K562 (cell line): ENCODE measurements around the gene PIK3C2A. TPM values are rescaled to one million over a fixed set of nuclear protein-coding genes. Genes with fewer than 3 reads are reported as not detected.

Experiments used
- ADNP ChIP-seq: fragments of 200-800 bp; sonication (Bioruptor generic); IDR thresholded peaks from 2 replicates; pipeline ENCODE4 v1.6.1; 2016; ENCODE audit warnings: missing genetic modification characterization, missing compliant biosample characterization
- BACH1 ChIP-seq: fragments of 200-800 bp; sonication (Bioruptor generic); IDR thresholded peaks from 2 replicates; pipeline ENCODE4 v1.6.1; 2016; ENCODE audit warnings: missing genetic modification characterization, missing compliant biosample characterization
- EP300 ChIP-seq: IDR thresholded peaks from 2 replicates; pipeline ENCODE4 v1.6.1; 2012; ENCODE audit warnings: low read length, improper control_type of control experiment
- ERF ChIP-seq: fragments of 450-650 bp; formaldehyde crosslinking; IDR thresholded peaks from 2 replicates; pipeline ENCODE4 v1.4.0; 2020; ENCODE audit warnings: mild to moderate bottlenecking, mixed read lengths
- FOXJ3 ChIP-seq: sonication (generic); formaldehyde crosslinking; IDR thresholded peaks from 2 replicates; pipeline ENCODE4 v1.4.0; 2020; ENCODE audit warnings: mild to moderate bottlenecking, missing genetic modification reagents
- GTF2A2 ChIP-seq: IDR thresholded peaks from 2 replicates; pipeline ENCODE4 v1.6.1; 2016; ENCODE audit warnings: mild to moderate bottlenecking, missing genetic modification characterization, missing compliant biosample characterization
- HDAC2 ChIP-seq: fragments of 450-650 bp; IDR thresholded peaks from 2 replicates; pipeline ENCODE4 v1.6.1; 2016; ENCODE audit warnings: mild to moderate bottlenecking
- HDAC6 ChIP-seq: IDR thresholded peaks from 2 replicates; pipeline ENCODE4 v1.6.1; 2012; ENCODE audit warnings: low read depth, mild to moderate bottlenecking, control low read depth, inconsistent platforms, low read length, moderate library complexity
- ID3 ChIP-seq, 2 experiments: fragments of 250-450 bp in 1 of 2; fragments of 450-650 bp in 1 of 2; sonication (Bioruptor Pico) in 1 of 2; IDR thresholded peaks; 2 replicates each; pipeline versions ENCODE4 v1.6.1 to v1.8.0; 2016 to 2021; ENCODE audit warnings: mild to moderate bottlenecking in 2 of 2, moderate library complexity in 2 of 2, missing compliant biosample characterization in 1 of 2, missing genetic modification characterization in 1 of 2
- KDM2B ChIP-seq: fragments of 250-450 bp; sonication (Bioruptor Pico); IDR thresholded peaks from 2 replicates; pipeline ENCODE4 v1.8.0; 2021; ENCODE audit warnings: mild to moderate bottlenecking, moderate library complexity
- LEF1 ChIP-seq: fragments of 450-650 bp; IDR thresholded peaks from 2 replicates; pipeline ENCODE4 v1.6.1; 2016; ENCODE audit warnings: mild to moderate bottlenecking
- PTTG1 ChIP-seq: fragments of 450-650 bp; IDR thresholded peaks from 2 replicates; pipeline ENCODE4 v1.6.1; 2016; ENCODE audit warnings: low read depth, mild to moderate bottlenecking, missing genetic modification characterization, missing compliant biosample characterization
- RBM17 ChIP-seq: fragments of 200-400 bp; formaldehyde crosslinking; IDR thresholded peaks from 2 replicates; pipeline ENCODE4 v1.6.1; 2017; ENCODE audit warnings: low read depth, mild to moderate bottlenecking, low read length, borderline replicate concordance
- RBM25 ChIP-seq: fragments of 200-400 bp; formaldehyde crosslinking; IDR thresholded peaks from 2 replicates; pipeline ENCODE4 v1.6.1; 2018; ENCODE audit warnings: low read length, low read depth, moderate library complexity; ENCODE audit not compliant: severe bottlenecking
- SAP30 ChIP-seq: fragments of 200-600 bp; sonication (generic); IDR thresholded peaks from 2 replicates; pipeline ENCODE4 v1.6.1; 2012; ENCODE audit warnings: borderline replicate concordance, low read depth, mild to moderate bottlenecking, moderate library complexity, low read length, control low read depth, inconsistent platforms; ENCODE audit not compliant: insufficient read depth, poor library complexity, severe bottlenecking
- SLC30A9 ChIP-seq: fragments of 250-450 bp; sonication (Bioruptor Pico); IDR thresholded peaks from 2 replicates; pipeline ENCODE4 v1.8.0; 2022; ENCODE audit warnings: mild to moderate bottlenecking, moderate library complexity
- SMAD4 ChIP-seq: fragments of 250-450 bp; sonication (Bioruptor Pico); conservative IDR thresholded peaks from 2 replicates; pipeline ENCODE4 v1.8.0; 2021; ENCODE audit warnings: inconsistent platforms, mild to moderate bottlenecking, moderate library complexity
- SP1 ChIP-seq: sonication (generic); formaldehyde crosslinking; IDR thresholded peaks from 2 replicates; pipeline ENCODE4 v1.8.1; 2022; ENCODE audit warnings: mild to moderate bottlenecking, missing genetic modification reagents
- TARDBP ChIP-seq: fragments of 450-650 bp; IDR thresholded peaks from 2 replicates; pipeline ENCODE4 v1.6.1; 2016
- ZNF224 ChIP-seq: sonication (generic); formaldehyde crosslinking; IDR thresholded peaks from 2 replicates; pipeline ENCODE4 v1.8.0; 2022; ENCODE audit warnings: mild to moderate bottlenecking, missing genetic modification reagents
- ZNF408 ChIP-seq: fragments of 250-450 bp; sonication (Bioruptor Pico); IDR thresholded peaks from 2 replicates; pipeline ENCODE4 v1.4.0; 2020; ENCODE audit warnings: low read depth, mild to moderate bottlenecking, moderate library complexity
- ZNF583 ChIP-seq: fragments of 250-450 bp; sonication (Bioruptor Pico); IDR thresholded peaks from 2 replicates; pipeline ENCODE4 v1.4.0; 2020
- ZNF699 ChIP-seq: fragments of 250-450 bp; sonication (Bioruptor Pico); IDR thresholded peaks from 2 replicates; pipeline ENCODE4 v1.8.0; 2021; ENCODE audit warnings: mild to moderate bottlenecking, moderate library complexity; ENCODE audit not compliant: insufficient replicate concordance
- polyA plus RNA-seq, 8 experiments: library from polyadenylated mRNA; depleted of rRNA in 4 of 8; stranded (reverse) in 5 of 8; unstranded in 3 of 8; fragments of >200 nt; fragmentation: Nextera tagmentation in 2 of 8; fragmentation: Illumina TruSeq in 1 of 8; extraction: Ambion mirVana in 2 of 8; extraction: Trizol in 1 of 8; gene quantifications; 2 replicates each; pipeline versions ENCODE4 v1.2.1 to v1.2.3, GENCODE V29; 2011 to 2014; ENCODE audit warnings: inconsistent platforms in 1 of 8, missing spikeins in 1 of 8
- total RNA-seq, 7 experiments: library from RNA; depleted of rRNA in 6 of 7; stranded (reverse); fragments of >200 nt in 6 of 7; fragmentation: Illumina TruSeq in 2 of 7; extraction: Trizol in 2 of 7; gene quantifications; 2 replicates each; pipeline versions ENCODE4 v1.2.1 to v1.2.3, GENCODE V29; 2011 to 2021; ENCODE audit warnings: low replicate concordance in 1 of 7
- TF ChIP-seq, protein P1 (sequence below), 2 experiments: fragments of 150-350 bp in 1 of 2; IDR thresholded peaks; 2 replicates each; pipeline ENCODE4 v1.6.1; 2012 to 2016; ENCODE audit warnings: low read depth in 2 of 2, low read length in 2 of 2, mild to moderate bottlenecking in 1 of 2, moderate library complexity in 1 of 2
- TF ChIP-seq, protein P2 (sequence below): sonication (generic); formaldehyde crosslinking; IDR thresholded peaks from 2 replicates; pipeline ENCODE4 v1.5.0; 2020; ENCODE audit warnings: missing genetic modification reagents

Gene PIK3C2A
- total and polyA plus RNA-seq, 9 of the 15 experiments (the other 6 are each of a cell fraction or from before 2014, with no cell fraction given) = 3.1 to 25.2 (median 15.6) TPM

- TF ChIP-seq RBM25 (no peak), EP300 (peak; percentile 97), HDAC2 (peak; percentile 100), BACH1 (peak; percentile 64; the same call in 1 of the 2 replicates), FOXJ3 (no peak), ZNF224 (CRISPR knock-in tag) (no peak), HDAC6 (no peak), ADNP (tag) (0 out of 2 replicates have a peak, but pooled peaks have one; percentile 55), TARDBP (peak; percentile 94; the same call in 1 of the 2 replicates), ERF (no peak), RBM17 (no peak), KDM2B (no peak), SAP30 (no peak), ZNF583 (CRISPR knock-in tag) (no peak), LEF1 (peak; percentile 87), GTF2A2 (tag) (no peak), SP1 (CRISPR knock-in tag) (no peak; the same call in 1 of the 2 replicates), SMAD4 (CRISPR knock-in tag) (peak; percentile 93), PTTG1 (no peak), ZNF699 (no peak), SLC30A9 (CRISPR knock-in tag) (no peak), ZNF408 (CRISPR knock-in tag) (no peak), ID3 (CRISPR knock-in tag; IDR thresholded peaks at IDR 0.05) (no peak), ID3 (tag; IDR thresholded peaks at IDR 0.05) (peak; percentile 37; the same call in 1 of the 2 replicates)
- TF ChIP-seq, protein P1, sequence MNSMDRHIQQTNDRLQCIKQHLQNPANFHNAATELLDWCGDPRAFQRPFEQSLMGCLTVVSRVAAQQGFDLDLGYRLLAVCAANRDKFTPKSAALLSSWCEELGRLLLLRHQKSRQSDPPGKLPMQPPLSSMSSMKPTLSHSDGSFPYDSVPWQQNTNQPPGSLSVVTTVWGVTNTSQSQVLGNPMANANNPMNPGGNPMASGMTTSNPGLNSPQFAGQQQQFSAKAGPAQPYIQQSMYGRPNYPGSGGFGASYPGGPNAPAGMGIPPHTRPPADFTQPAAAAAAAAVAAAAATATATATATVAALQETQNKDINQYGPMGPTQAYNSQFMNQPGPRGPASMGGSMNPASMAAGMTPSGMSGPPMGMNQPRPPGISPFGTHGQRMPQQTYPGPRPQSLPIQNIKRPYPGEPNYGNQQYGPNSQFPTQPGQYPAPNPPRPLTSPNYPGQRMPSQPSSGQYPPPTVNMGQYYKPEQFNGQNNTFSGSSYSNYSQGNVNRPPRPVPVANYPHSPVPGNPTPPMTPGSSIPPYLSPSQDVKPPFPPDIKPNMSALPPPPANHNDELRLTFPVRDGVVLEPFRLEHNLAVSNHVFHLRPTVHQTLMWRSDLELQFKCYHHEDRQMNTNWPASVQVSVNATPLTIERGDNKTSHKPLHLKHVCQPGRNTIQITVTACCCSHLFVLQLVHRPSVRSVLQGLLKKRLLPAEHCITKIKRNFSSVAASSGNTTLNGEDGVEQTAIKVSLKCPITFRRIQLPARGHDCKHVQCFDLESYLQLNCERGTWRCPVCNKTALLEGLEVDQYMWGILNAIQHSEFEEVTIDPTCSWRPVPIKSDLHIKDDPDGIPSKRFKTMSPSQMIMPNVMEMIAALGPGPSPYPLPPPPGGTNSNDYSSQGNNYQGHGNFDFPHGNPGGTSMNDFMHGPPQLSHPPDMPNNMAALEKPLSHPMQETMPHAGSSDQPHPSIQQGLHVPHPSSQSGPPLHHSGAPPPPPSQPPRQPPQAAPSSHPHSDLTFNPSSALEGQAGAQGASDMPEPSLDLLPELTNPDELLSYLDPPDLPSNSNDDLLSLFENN (IDR thresholded peaks at IDR 0.05; ENCODE audit: low read depth in 2 of 2, low read length in 2 of 2) = peak in 1 of 2 experiments; percentile 97; a peak in 2 of 4 replicates
- TF ChIP-seq, protein P2, sequence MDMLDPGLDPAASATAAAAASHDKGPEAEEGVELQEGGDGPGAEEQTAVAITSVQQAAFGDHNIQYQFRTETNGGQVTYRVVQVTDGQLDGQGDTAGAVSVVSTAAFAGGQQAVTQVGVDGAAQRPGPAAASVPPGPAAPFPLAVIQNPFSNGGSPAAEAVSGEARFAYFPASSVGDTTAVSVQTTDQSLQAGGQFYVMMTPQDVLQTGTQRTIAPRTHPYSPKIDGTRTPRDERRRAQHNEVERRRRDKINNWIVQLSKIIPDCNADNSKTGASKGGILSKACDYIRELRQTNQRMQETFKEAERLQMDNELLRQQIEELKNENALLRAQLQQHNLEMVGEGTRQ (CRISPR knock-in tag) = no peak
These were observed 20.7 kb downstream of the PIK3C2A start (continued) for GRCh38 chr11:17186932-17187692.
